HFF-Myc (cell line): ENCODE results near the gene SCN5A.

ENCODE experiments used
- DNase-seq: peaks from one replicate; pipeline ENCODE4 v3.0.0-alpha.2; 2011; ENCODE audit warnings: low read depth; ENCODE audit errors: extremely low read depth
- H3K4me3 ChIP-seq: replicated peaks from 2 replicates; pipeline ENCODE4 v1.5.1; 2011; ENCODE audit warnings: low read depth, mild to moderate bottlenecking, control low read depth, low read length
- CTCF ChIP-seq: IDR thresholded peaks from 2 replicates; pipeline ENCODE4 v1.5.1; 2012; ENCODE audit warnings: mild to moderate bottlenecking, low read depth, low read length, control low read depth; ENCODE audit errors: missing control alignments

SCN5A gene

GRCh38 chr3:38647217-38647970, 2.1 kb downstream of the SCN5A start:
- no peak for TF ChIP-seq CTCF
- no peak for DNase-seq

GRCh38 chr3:38646630-38647029, 2.9 kb downstream of the SCN5A start:
- no peak overlapping the region for H3K4me3 ChIP-seq
- DNase-seq: no peak
- TF ChIP-seq CTCF: peak; percentile 46

More at GRCh38 chr3:38647217-38647970, 2.1 kb downstream of the SCN5A start:
- no peak overlapping the region for H3K4me3 ChIP-seq

GRCh38 chr3:38646062-38646461, 3.4 kb downstream of the SCN5A start:
- no peak overlapping the region for H3K4me3 ChIP-seq
- DNase-seq: no peak
- TF ChIP-seq CTCF: no peak

- no peak overlapping the region for H3K4me3 ChIP-seq
- DNase-seq: no peak
- TF ChIP-seq CTCF: no peak
These were observed 3.9 kb downstream of the SCN5A start for GRCh38 chr3:38645601-38646000.

- DNase-seq: no peak
- TF ChIP-seq CTCF: no peak
- no peak overlapping the region for H3K4me3 ChIP-seq
These were observed 4.4 kb downstream of the SCN5A start for GRCh38 chr3:38645076-38645475.

- no peak for DNase-seq
- TF ChIP-seq CTCF: no peak
- H3K4me3 ChIP-seq: no peak overlapping the region
These were observed 4.8 kb downstream of the SCN5A start for GRCh38 chr3:38644662-38645053.
